IPS DF 4.7 (cell line): ENCODE measurements around the gene WDFY4.

Experiments used
- DNase-seq: peaks from one replicate; pipeline ENCODE4 v3.0.0-alpha.2; 2013; ENCODE audit warnings: low spot score; ENCODE audit errors: extremely low read depth

Gene WDFY4

GRCh38 chr10:48684463-48684791 lies 246 bp upstream of the WDFY4 start:
- no peak for DNase-seq

- no peak for DNase-seq
Measured at GRCh38 chr10:48685731-48686130, 1.1 kb downstream of the WDFY4 start.

- no peak for DNase-seq
Measured at GRCh38 chr10:48690791-48691660, 6.4 kb downstream of the WDFY4 start.

- no peak for DNase-seq
Measured at GRCh38 chr10:48691812-48692528, 7.3 kb downstream of the WDFY4 start.

- DNase-seq, result no peak
Measured at GRCh38 chr10:48692748-48693147, 8.1 kb downstream of the WDFY4 start.

- DNase-seq, result no peak
Measured at GRCh38 chr10:48693206-48693605, 8.5 kb downstream of the WDFY4 start.

- DNase-seq, result no peak
Measured at GRCh38 chr10:48694371-48695030, 9.8 kb downstream of the WDFY4 start.

GRCh38 chr10:48695636-48696534 lies 11.2 kb downstream of the WDFY4 start:
- DNase-seq, result no peak

GRCh38 chr10:48696535-48696873 lies 11.8 kb downstream of the WDFY4 start:
- no peak for DNase-seq

GRCh38 chr10:48697091-48697490 lies 12.4 kb downstream of the WDFY4 start:
- no peak for DNase-seq

GRCh38 chr10:48697821-48698764 lies 13.4 kb downstream of the WDFY4 start:
- DNase-seq, result no peak

GRCh38 chr10:48699011-48699627 lies 14.4 kb downstream of the WDFY4 start:
- DNase-seq, result no peak

GRCh38 chr10:48700071-48700470 lies 15.4 kb downstream of the WDFY4 start:
- DNase-seq, result no peak

- DNase-seq, result no peak
Measured at GRCh38 chr10:48700493-48700892, 15.8 kb downstream of the WDFY4 start.

- no peak for DNase-seq
Measured at GRCh38 chr10:48701139-48701901, 16.6 kb downstream of the WDFY4 start.

- DNase-seq, result no peak
Measured at GRCh38 chr10:48701941-48702340, 17.3 kb downstream of the WDFY4 start.

GRCh38 chr10:48703531-48704122 lies 19.0 kb downstream of the WDFY4 start:
- DNase-seq, result no peak

- DNase-seq, result no peak
Measured at GRCh38 chr10:48704156-48704555, 19.5 kb downstream of the WDFY4 start.
